Effector memory CD4-positive, alpha-beta T cell (primary cell): ENCODE data around the gene CMSS1.

Experiments used
- DNase-seq, 3 donors: peaks; one replicate each; pipeline ENCODE4 v3.0.0-alpha.2; 2020
- H3K27ac ChIP-seq: 2 replicates; pipeline ENCODE4 v1.7.0; 2013; ENCODE audit warnings: mild to moderate bottlenecking, low read length, moderate library complexity; ENCODE audit not compliant: insufficient read depth, poor library complexity, severe bottlenecking
- H3K27me3 ChIP-seq: replicated peaks from 2 replicates; pipeline ENCODE4 v1.7.0; 2013; ENCODE audit warnings: mild to moderate bottlenecking, low read length; ENCODE audit not compliant: insufficient read depth, control insufficient read depth, poor library complexity, severe bottlenecking
- H3K36me3 ChIP-seq: 2 replicates; pipeline ENCODE4 v1.7.0; 2013; ENCODE audit warnings: mild to moderate bottlenecking, low read length, moderate library complexity; ENCODE audit not compliant: control insufficient read depth, insufficient read depth
- H3K4me1 ChIP-seq: 2 replicates; pipeline ENCODE4 v1.7.0; 2013; ENCODE audit warnings: low read length, mild to moderate bottlenecking; ENCODE audit not compliant: control insufficient read depth, insufficient read depth, poor library complexity, severe bottlenecking
- H3K4me3 ChIP-seq: 2 replicates; pipeline ENCODE4 v1.7.0; 2013; ENCODE audit warnings: low read length, low read depth, mild to moderate bottlenecking; ENCODE audit not compliant: insufficient read depth, poor library complexity, severe bottlenecking
- H3K9me3 ChIP-seq: 2 replicates; pipeline ENCODE4 v1.7.0; 2013; ENCODE audit warnings: mild to moderate bottlenecking, low read length, moderate library complexity; ENCODE audit not compliant: control insufficient read depth

CMSS1 gene

DNA sequence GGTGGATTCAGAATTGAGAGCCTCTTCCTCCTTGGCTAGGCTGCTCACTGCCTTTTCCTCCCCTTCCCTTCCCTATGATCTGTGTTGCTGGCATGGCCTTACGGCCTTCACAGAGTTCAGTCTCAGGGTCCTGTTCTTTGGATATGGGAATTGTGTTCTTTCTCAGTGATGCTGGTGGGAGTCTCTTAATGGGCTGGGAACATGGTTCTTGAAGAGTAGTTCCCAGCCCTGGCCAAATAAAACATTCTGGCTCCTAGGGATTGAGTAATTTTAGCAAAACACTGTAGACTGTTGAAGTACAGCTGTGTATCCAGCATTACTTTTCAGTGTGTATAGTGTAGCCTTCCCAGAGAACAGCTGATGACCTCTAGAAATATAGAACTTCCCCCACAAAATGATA, 319.3 kb downstream of the CMSS1 start:
- Histone ChIP-seq H3K27ac (no peak overlapping the region), H3K27me3 (no peaks in the 10 kb centered on the region), H3K4me3 (no peak overlapping the region), H3K36me3 (no peaks in the 10 kb centered on the region), H3K9me3 (no peaks in the 10 kb centered on the region), H3K4me1 (no peaks in the 10 kb centered on the region)
- DNase-seq = no peak

GRCh38 chr3:100140976-100141375, 323.3 kb downstream of the CMSS1 start:
- Histone ChIP-seq H3K9me3 (no peaks in the 10 kb centered on the region), H3K27me3 (no peaks in the 10 kb centered on the region), H3K36me3 (no peaks in the 10 kb centered on the region)

DNA sequence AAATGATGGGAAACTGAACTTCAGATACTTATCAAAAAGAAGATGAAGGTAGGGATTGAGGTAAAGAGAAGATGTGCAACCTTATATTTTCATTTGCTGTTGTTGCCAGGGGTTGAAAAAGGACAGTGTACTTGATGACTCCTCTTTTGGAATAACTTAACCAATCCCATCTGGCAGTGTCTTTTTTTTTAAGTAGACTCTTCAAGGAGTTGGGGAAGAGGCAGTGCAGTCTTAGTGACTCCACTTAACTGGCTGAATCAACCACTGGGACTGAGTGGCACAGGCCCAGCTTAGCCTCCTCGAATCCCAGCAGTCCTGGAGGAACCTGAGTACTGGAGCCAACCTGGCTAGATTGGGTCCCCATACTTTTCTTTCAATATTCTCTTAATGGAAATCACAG, 323.9 kb downstream of the CMSS1 start:
- Histone ChIP-seq H3K27me3 (no peaks in the 10 kb centered on the region), H3K4me1 (no peaks in the 10 kb centered on the region), H3K9me3 (no peaks in the 10 kb centered on the region), H3K4me3 (no peak overlapping the region), H3K27ac (no peak overlapping the region), H3K36me3 (no peaks in the 10 kb centered on the region)
- no peak for DNase-seq

More at GRCh38 chr3:100140976-100141375, 323.3 kb downstream of the CMSS1 start:
- Histone ChIP-seq H3K27ac (no peak overlapping the region), H3K4me1 (no peaks in the 10 kb centered on the region), H3K4me3 (no peak overlapping the region)
- no peak for DNase-seq

- H3K36me3 ChIP-seq = no peaks in the 10 kb centered on the region
- no peaks in the 10 kb centered on the region for H3K4me1 ChIP-seq
- no peaks in the 10 kb centered on the region for H3K27me3 ChIP-seq
- H3K4me3 ChIP-seq = no peak overlapping the region
- no peak overlapping the region for H3K27ac ChIP-seq
- DNase-seq = no peak
- no peaks in the 10 kb centered on the region for H3K9me3 ChIP-seq
Measured at GRCh38 chr3:100144255-100144866, 326.7 kb downstream of the CMSS1 start.

GRCh38 chr3:100149130-100149529, 331.5 kb downstream of the CMSS1 start:
- no peaks in the 10 kb centered on the region for H3K4me1 ChIP-seq
- no peak for DNase-seq

DNA sequence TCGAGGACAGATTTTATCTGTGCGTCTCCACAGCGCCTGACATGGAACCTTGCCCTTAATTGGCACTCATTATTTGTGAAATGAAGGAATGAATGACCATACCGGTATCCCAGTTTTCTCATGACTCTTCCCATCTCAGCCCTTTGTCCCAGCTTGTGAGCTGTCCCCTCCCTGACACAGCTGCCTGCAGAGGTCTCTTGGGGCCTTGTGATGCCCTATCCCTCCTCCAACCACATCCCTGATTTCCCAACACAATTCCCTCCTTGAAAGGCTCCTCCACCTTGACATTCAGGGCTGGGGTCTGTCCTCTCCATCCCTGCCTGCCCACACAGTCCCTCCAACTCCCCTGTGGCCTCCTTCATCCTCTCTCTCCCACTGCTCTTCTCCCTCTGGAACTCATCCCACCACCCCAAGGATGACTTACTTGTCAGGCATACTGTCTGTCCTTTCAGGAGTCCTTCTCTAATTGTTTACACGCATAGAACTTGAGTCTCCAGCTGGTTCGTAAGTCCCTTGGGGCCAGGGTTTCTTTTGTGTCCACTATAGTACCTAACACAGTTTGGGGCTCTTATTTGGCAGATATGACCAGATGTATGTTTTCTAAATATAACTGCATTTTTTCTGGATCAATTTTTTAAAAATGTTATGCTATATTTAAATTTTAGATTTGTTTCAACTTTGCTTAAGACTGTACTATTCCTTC, 332.2 kb downstream of the CMSS1 start:
- DNase-seq = no peak
- Histone ChIP-seq H3K27ac (no peak overlapping the region), H3K4me1 (no peaks in the 10 kb centered on the region), H3K36me3 (peaks cover 12% of the 10 kb centered on the region), H3K27me3 (no peaks in the 10 kb centered on the region), H3K9me3 (no peaks in the 10 kb centered on the region), H3K4me3 (no peak overlapping the region)

More at GRCh38 chr3:100149130-100149529, 331.5 kb downstream of the CMSS1 start:
- no peaks in the 10 kb centered on the region for H3K27me3 ChIP-seq
- no peak overlapping the region for H3K4me3 ChIP-seq
- H3K27ac ChIP-seq = no peak overlapping the region
- H3K36me3 ChIP-seq = peaks cover 12% of the 10 kb centered on the region
- H3K9me3 ChIP-seq = no peaks in the 10 kb centered on the region

DNA sequence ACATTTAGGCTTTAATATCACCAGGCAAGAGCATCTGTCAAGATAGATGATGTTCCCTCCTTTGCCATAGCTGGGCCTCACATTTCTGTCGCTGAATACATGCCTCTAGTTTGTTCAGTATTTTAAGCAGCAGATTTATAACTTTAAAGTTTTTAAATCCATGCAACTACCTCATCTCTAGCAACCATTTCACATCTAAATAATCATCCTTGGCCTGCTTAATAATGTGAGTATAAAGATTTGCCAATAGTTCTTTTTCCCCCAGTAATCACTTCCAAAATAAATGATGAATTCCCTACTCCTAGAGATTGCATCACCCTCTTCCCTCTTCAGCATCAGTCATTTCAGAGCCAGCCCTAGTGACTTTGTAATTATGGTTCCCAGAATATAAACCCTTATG, 332.8 kb downstream of the CMSS1 start:
- Histone ChIP-seq H3K36me3 (peaks cover 12% of the 10 kb centered on the region), H3K9me3 (peaks cover 6% of the 10 kb centered on the region), H3K27ac (no peak overlapping the region), H3K4me1 (no peaks in the 10 kb centered on the region), H3K4me3 (no peak overlapping the region), H3K27me3 (no peaks in the 10 kb centered on the region)
- no peak for DNase-seq

- Histone ChIP-seq H3K9me3 (peaks cover 6% of the 10 kb centered on the region), H3K27me3 (no peaks in the 10 kb centered on the region), H3K27ac (no peak overlapping the region), H3K4me3 (no peak overlapping the region), H3K4me1 (no peaks in the 10 kb centered on the region), H3K36me3 (peaks cover 12% of the 10 kb centered on the region)
- DNase-seq = no peak
Measured at GRCh38 chr3:100151024-100151707, 333.5 kb downstream of the CMSS1 start.

DNA sequence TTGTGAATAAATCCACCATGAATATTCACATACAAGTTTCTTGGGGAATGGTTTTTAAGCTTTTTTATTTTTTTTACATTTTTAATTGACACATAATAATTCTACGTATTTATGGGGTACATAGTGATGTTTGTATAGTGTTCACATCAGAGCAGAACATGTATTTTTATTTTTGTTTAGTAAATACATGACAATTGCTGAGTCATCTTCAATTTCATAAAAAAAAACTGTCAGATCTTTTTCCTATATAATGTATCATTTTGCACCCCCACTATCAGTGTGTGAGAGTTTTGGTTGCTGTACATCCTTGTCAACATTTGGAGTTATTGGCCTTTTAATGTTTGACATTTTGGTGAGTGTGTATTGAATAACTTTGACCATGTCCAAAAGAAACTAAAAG, 336.5 kb downstream of the CMSS1 start:
- Histone ChIP-seq H3K27ac (no peak overlapping the region), H3K27me3 (no peaks in the 10 kb centered on the region), H3K36me3 (peaks cover 12% of the 10 kb centered on the region), H3K4me3 (no peak overlapping the region), H3K4me1 (no peaks in the 10 kb centered on the region), H3K9me3 (peaks cover 6% of the 10 kb centered on the region)
- no peak for DNase-seq

DNA sequence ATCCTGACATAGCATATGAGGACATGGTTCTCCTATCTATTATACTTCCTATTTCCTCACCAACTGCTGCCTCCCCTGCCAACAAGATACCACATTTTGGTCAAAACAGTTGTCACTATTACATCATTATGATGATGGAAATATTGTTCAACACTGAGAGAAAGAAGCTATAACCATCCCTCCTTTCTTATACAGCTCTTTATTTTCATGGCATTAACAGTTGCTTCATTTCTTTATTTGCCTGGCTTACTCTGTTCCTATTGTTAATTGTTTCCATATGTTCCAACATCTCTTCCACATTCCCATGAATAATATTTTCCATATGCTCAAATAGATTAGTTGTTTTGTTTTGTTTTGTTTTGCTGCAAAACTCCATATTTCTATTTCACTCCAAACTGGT, 337.5 kb downstream of the CMSS1 start:
- DNase-seq = no peak
- no peaks in the 10 kb centered on the region for H3K27me3 ChIP-seq
- no peaks in the 10 kb centered on the region for H3K4me1 ChIP-seq
- H3K9me3 ChIP-seq = peaks cover 6% of the 10 kb centered on the region
- H3K27ac ChIP-seq = no peak overlapping the region
- H3K36me3 ChIP-seq = peaks cover 12% of the 10 kb centered on the region
- no peak overlapping the region for H3K4me3 ChIP-seq
